GM21381 (cell line): ENCODE results near the gene INO80.
"Not testable (repeated sequence)": the region's sequence is repeated elsewhere in the genome, so short reads cannot be mapped to it uniquely, and the experiment has no call there.

Experiments
- ATAC-seq: cut with Tn5 transposase; IDR thresholded peaks from one replicate; pipeline ENCODE4 v1.9.1; 2021; ENCODE audit warnings: mild to moderate bottlenecking, moderate library complexity; ENCODE audit not compliant: unreplicated experiment

The INO80 gene

GRCh38 chr15:41116116-41116961 lies at the start of gene INO80:
INO80 (minus strand) TSS chr15:41116280; CDS start chr15:41096310, 19,970 bp downstream.
- ATAC-seq: peak; percentile 70

GRCh38 chr15:41161736-41162135 lies 45.7 kb upstream of the INO80 start:
- no peak for ATAC-seq

- ATAC-seq: no peak
These were observed 45.3 kb upstream of the INO80 start for GRCh38 chr15:41161336-41161735.

- ATAC-seq: no peak
These were observed 44.7 kb upstream of the INO80 start for GRCh38 chr15:41160639-41161315.

GRCh38 chr15:41154412-41154811 lies 38.3 kb upstream of the INO80 start:
- no peak for ATAC-seq

GRCh38 chr15:41153733-41154132 lies 37.7 kb upstream of the INO80 start:
- no peak for ATAC-seq

GRCh38 chr15:41151451-41152005 lies 35.4 kb upstream of the INO80 start:
- no peak for ATAC-seq

GRCh38 chr15:41150279-41150678 lies 34.2 kb upstream of the INO80 start:
- ATAC-seq: no peak

- ATAC-seq: no peak
These were observed 32.0 kb upstream of the INO80 start for GRCh38 chr15:41148065-41148464.

GRCh38 chr15:41139619-41140018 lies 23.5 kb upstream of the INO80 start:
- no peak for ATAC-seq

GRCh38 chr15:41139112-41139511 lies 23.0 kb upstream of the INO80 start:
- not testable (repeated sequence) for ATAC-seq

GRCh38 chr15:41135580-41135979 lies 19.5 kb upstream of the INO80 start:
- ATAC-seq: not testable (repeated sequence)

GRCh38 chr15:41133454-41133853 lies 17.4 kb upstream of the INO80 start:
- no peak for ATAC-seq

GRCh38 chr15:41132094-41132493 lies 16.0 kb upstream of the INO80 start:
- ATAC-seq: not testable (repeated sequence)

- ATAC-seq: no peak
These were observed 12.3 kb upstream of the INO80 start for GRCh38 chr15:41128174-41128902.

GRCh38 chr15:41125931-41126642 lies 10.0 kb upstream of the INO80 start:
- no peak for ATAC-seq

- ATAC-seq: no peak
These were observed 9.1 kb upstream of the INO80 start for GRCh38 chr15:41125063-41125669.

GRCh38 chr15:41124058-41124457 lies 8.0 kb upstream of the INO80 start:
- ATAC-seq: no peak

- ATAC-seq: no peak
These were observed 6.8 kb upstream of the INO80 start for GRCh38 chr15:41122849-41123248.

GRCh38 chr15:41121951-41122350 lies 5.9 kb upstream of the INO80 start:
- ATAC-seq: no peak
